Thyroid gland (tissue), 4 donors: ENCODE measurements around the gene PLA2G3.

ENCODE experiments used
- POLR2A ChIP-seq, 2 donors: fragments of 450-650 bp; IDR thresholded peaks; one replicate each; pipeline ENCODE4 v1.6.1; 2017; ENCODE audit warnings: antibody characterized with exemption in 2 of 2, mild to moderate bottlenecking in 2 of 2, moderate library complexity in 1 of 2
- TF ChIP-seq, protein P1 (sequence below), 6 experiments: fragments of 200-600 bp in 3 of 6; fragments of 450-650 bp in 3 of 6; sonication (generic) in 3 of 6; IDR thresholded peaks; one replicate each; pipeline ENCODE4 v1.5.1; 2016 to 2019; ENCODE audit warnings: antibody characterized with exemption in 6 of 6, mild to moderate bottlenecking in 2 of 6, inconsistent platforms in 1 of 6, moderate library complexity in 1 of 6

DNA sequence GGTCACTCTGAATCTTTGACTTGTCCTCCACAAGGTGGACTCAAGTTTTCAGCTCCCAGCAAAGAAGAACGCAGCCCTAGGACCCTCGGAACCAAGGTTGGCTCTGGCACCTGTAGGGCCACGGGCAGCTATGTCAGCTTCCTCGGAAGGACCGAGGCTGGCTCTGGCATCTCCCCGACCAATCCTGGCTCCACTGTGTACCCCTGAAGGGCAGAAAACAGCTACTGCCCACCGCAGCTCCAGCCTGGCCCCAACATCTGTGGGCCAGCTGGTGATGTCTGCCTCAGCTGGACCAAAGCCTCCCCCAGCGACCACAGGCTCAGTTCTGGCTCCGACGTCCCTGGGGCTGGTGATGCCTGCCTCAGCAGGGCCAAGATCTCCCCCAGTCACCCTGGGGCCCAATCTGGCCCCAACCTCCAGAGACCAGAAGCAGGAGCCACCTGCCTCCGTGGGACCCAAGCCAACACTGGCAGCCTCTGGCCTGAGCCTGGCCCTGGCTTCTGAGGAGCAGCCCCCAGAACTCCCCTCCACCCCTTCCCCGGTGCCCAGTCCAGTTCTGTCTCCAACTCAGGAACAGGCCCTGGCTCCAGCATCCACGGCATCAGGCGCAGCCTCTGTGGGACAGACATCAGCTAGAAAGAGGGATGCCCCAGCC lies 15.4 kb downstream of the PLA2G3 start:
- TF ChIP-seq, protein P1, sequence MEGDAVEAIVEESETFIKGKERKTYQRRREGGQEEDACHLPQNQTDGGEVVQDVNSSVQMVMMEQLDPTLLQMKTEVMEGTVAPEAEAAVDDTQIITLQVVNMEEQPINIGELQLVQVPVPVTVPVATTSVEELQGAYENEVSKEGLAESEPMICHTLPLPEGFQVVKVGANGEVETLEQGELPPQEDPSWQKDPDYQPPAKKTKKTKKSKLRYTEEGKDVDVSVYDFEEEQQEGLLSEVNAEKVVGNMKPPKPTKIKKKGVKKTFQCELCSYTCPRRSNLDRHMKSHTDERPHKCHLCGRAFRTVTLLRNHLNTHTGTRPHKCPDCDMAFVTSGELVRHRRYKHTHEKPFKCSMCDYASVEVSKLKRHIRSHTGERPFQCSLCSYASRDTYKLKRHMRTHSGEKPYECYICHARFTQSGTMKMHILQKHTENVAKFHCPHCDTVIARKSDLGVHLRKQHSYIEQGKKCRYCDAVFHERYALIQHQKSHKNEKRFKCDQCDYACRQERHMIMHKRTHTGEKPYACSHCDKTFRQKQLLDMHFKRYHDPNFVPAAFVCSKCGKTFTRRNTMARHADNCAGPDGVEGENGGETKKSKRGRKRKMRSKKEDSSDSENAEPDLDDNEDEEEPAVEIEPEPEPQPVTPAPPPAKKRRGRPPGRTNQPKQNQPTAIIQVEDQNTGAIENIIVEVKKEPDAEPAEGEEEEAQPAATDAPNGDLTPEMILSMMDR (IDR thresholded peaks at IDR 0.05), result no peak
- no peak for TF ChIP-seq POLR2A (IDR thresholded peaks at IDR 0.05)
